HepG2 (cell line): ENCODE data around the gene SEPHS2. TPM values are rescaled to one million over a fixed set of nuclear protein-coding genes. Genes with fewer than 3 reads are reported as not detected.
A peak's percentile ranks its signal among the peaks of the same experiment; 100 is the strongest.

ENCODE experiments used
- BRF2 ChIP-seq: sonication (generic); formaldehyde crosslinking; IDR thresholded peaks from 2 replicates; pipeline ENCODE4 v1.8.1; 2022; ENCODE audit warnings: mild to moderate bottlenecking, missing genetic modification reagents
- ETV5 ChIP-seq: IDR thresholded peaks from 2 replicates; pipeline ENCODE4 v1.6.1; 2018; ENCODE audit warnings: missing biosample characterization, missing genetic modification reagents, inconsistent platforms, borderline replicate concordance
- JUNB ChIP-seq: sonication (generic); formaldehyde crosslinking; IDR thresholded peaks from 2 replicates; pipeline ENCODE4 v1.8.0; 2022; ENCODE audit warnings: missing genetic modification reagents, mild to moderate bottlenecking, borderline replicate concordance
- KDM5A ChIP-seq: fragments of 200-600 bp; sonication (generic); IDR thresholded peaks from 2 replicates; pipeline ENCODE4 v1.7.0; 2018; ENCODE audit warnings: antibody characterized with exemption, mild to moderate bottlenecking, low read length, borderline replicate concordance
- MED8 ChIP-seq: sonication (generic); formaldehyde crosslinking; IDR thresholded peaks from 2 replicates; pipeline ENCODE4 v1.8.1; 2023; ENCODE audit warnings: mild to moderate bottlenecking, missing genetic modification reagents; ENCODE audit not compliant: insufficient replicate concordance
- NR1H2 ChIP-seq: sonication (generic); formaldehyde crosslinking; IDR thresholded peaks from 2 replicates; pipeline ENCODE4 v1.8.1; 2022; ENCODE audit warnings: low read depth, missing genetic modification reagents, borderline replicate concordance
- SALL1 ChIP-seq: sonication (generic); formaldehyde crosslinking; IDR thresholded peaks from 2 replicates; pipeline ENCODE4 v1.8.0; 2022; ENCODE audit warnings: mild to moderate bottlenecking, missing genetic modification reagents
- SIX4 ChIP-seq: sonication (generic); formaldehyde crosslinking; IDR thresholded peaks from 2 replicates; pipeline ENCODE4 v1.4.0; 2020; ENCODE audit warnings: missing genetic modification reagents
- SMARCE1 ChIP-seq: fragments of 450-650 bp; IDR thresholded peaks from 2 replicates; pipeline ENCODE4 v1.6.1; 2017; ENCODE audit warnings: borderline replicate concordance
- ZHX1 ChIP-seq: sonication (generic); formaldehyde crosslinking; IDR thresholded peaks from 2 replicates; pipeline ENCODE4 v1.8.1; 2022; ENCODE audit warnings: low read depth, mild to moderate bottlenecking, missing genetic modification reagents
- ZNF335 ChIP-seq: sonication (generic); formaldehyde crosslinking; IDR thresholded peaks from 2 replicates; pipeline ENCODE4 v1.4.0; 2020; ENCODE audit warnings: missing genetic modification reagents
- ZNF552 ChIP-seq: sonication (generic); formaldehyde crosslinking; IDR thresholded peaks from 2 replicates; pipeline ENCODE4 v1.9.0; 2022; ENCODE audit warnings: missing genetic modification reagents, mild to moderate bottlenecking, borderline replicate concordance
- ZNF619 ChIP-seq: sonication (generic); formaldehyde crosslinking; IDR thresholded peaks from 2 replicates; pipeline ENCODE4 v1.4.0; 2020; ENCODE audit warnings: mild to moderate bottlenecking, missing genetic modification reagents
- ZNF678 ChIP-seq: sonication (generic); formaldehyde crosslinking; IDR thresholded peaks from 2 replicates; pipeline ENCODE4 v1.4.0; 2020; ENCODE audit warnings: mild to moderate bottlenecking, missing genetic modification reagents
- ZNF704 ChIP-seq: sonication (generic); formaldehyde crosslinking; IDR thresholded peaks from 2 replicates; pipeline ENCODE4 v1.8.1; 2023; ENCODE audit warnings: mild to moderate bottlenecking, inconsistent platforms, moderate library complexity, missing genetic modification reagents, borderline replicate concordance
- ZNF710 ChIP-seq: sonication (generic); formaldehyde crosslinking; IDR thresholded peaks from 2 replicates; pipeline ENCODE4 v1.5.0; 2020; ENCODE audit warnings: mild to moderate bottlenecking, missing genetic modification reagents, borderline replicate concordance
- ZNF713 ChIP-seq: sonication (generic); formaldehyde crosslinking; IDR thresholded peaks from 2 replicates; pipeline ENCODE4 v1.4.0; 2020; ENCODE audit warnings: mild to moderate bottlenecking, missing genetic modification reagents
- ZNF775 ChIP-seq: sonication (generic); formaldehyde crosslinking; IDR thresholded peaks from 2 replicates; pipeline ENCODE4 v1.4.0; 2020; ENCODE audit warnings: missing genetic modification reagents, mild to moderate bottlenecking, moderate library complexity, borderline replicate concordance
- ZSCAN5A ChIP-seq: sonication (generic); formaldehyde crosslinking; IDR thresholded peaks from 2 replicates; pipeline ENCODE4 v1.8.0; 2022; ENCODE audit warnings: mild to moderate bottlenecking, missing genetic modification reagents, borderline replicate concordance
- polyA plus RNA-seq, 8 experiments: library from polyadenylated mRNA; depleted of rRNA in 3 of 8; stranded (reverse) in 7 of 8; unstranded in 1 of 8; fragments of >200 nt; fragmentation: Illumina TruSeq in 4 of 8; extraction: Trizol in 4 of 8; gene quantifications; 2 replicates each; pipeline versions ENCODE4 v1.2.1 to v1.2.3, GENCODE V29; 2011 to 2016; ENCODE audit warnings: low read depth in 4 of 8, missing spikeins in 1 of 8, mixed read lengths in 1 of 8; ENCODE audit not compliant: insufficient read depth in 1 of 8
- total RNA-seq, 5 experiments: library from RNA; depleted of rRNA; stranded (reverse); fragments of >200 nt; fragmentation: Illumina TruSeq; extraction: Trizol; gene quantifications; 2 replicates each; pipeline ENCODE4 v1.2.3, GENCODE V29; 2016; ENCODE audit warnings: low read depth in 1 of 5

SEPHS2 gene
- total and polyA plus RNA-seq, 2 of the 13 experiments (the other 11 are each of a cell fraction or from before 2014, with no cell fraction given): 20.7 to 127 TPM

GRCh38 chr16:30445408-30446202 lies at the start of gene SEPHS2 (continued):
- TF ChIP-seq ZNF710 (CRISPR knock-in tag) (peak; percentile 68; the same call in 1 of the 2 replicates), KDM5A (peak; percentile 61; the same call in 1 of the 2 replicates), ZNF335 (CRISPR knock-in tag) (0 out of 2 replicates have a peak, but pooled peaks have one; percentile 45), ZHX1 (no peak), BRF2 (CRISPR knock-in tag) (0 out of 2 replicates have a peak, but pooled peaks have one; percentile 43), ZNF619 (CRISPR knock-in tag) (no peak), ZNF713 (CRISPR knock-in tag) (0 out of 2 replicates have a peak, but pooled peaks have one; percentile 26), ETV5 (CRISPR knock-in tag) (peak; percentile 47; the same call in 1 of the 2 replicates), ZNF775 (CRISPR knock-in tag) (0 out of 2 replicates have a peak, but pooled peaks have one; percentile 40), JUNB (CRISPR knock-in tag) (no peak), ZNF552 (no peak), ZSCAN5A (peak; percentile 53), NR1H2 (peak; percentile 81; the same call in 1 of the 2 replicates), SALL1 (CRISPR knock-in tag) (peak; percentile 76), SIX4 (CRISPR knock-in tag) (peak; percentile 51; the same call in 1 of the 2 replicates), ZNF678 (no peak), MED8 (CRISPR knock-in tag) (peak; percentile 59), SMARCE1 (no peak), ZNF704 (no peak)
